Measurements from ENCODE around the gene NAALADL2. TPM values are rescaled to one million over a fixed set of nuclear protein-coding genes. Genes with fewer than 3 reads are reported as not detected.
"Not testable (repeated sequence)": the region's sequence is repeated elsewhere in the genome, so short reads cannot be mapped to it uniquely, and the experiment has no call there.

The NAALADL2 gene
- total and polyA plus RNA-seq, 5 donors, result 1.3 to 10.7 (median 9.7) TPM

GRCh38 chr3:175343946-175344345, 484.8 kb downstream of the NAALADL2 start:
- ATAC-seq (no peak), DNase-seq (no peak)
- no peaks in the 10 kb centered on the region for H3K27me3 ChIP-seq (ENCODE audit: control insufficient read depth, insufficient read depth)
- no peak overlapping the region for H3K27ac ChIP-seq (ENCODE audit: low read length)
- H3K4me1 ChIP-seq (ENCODE audit: control insufficient read depth, insufficient read depth, low read length), result no peaks in the 10 kb centered on the region
- 92% methylated on average over 3 of the region's 3 CpGs for WGBS
- H3K4me3 ChIP-seq (ENCODE audit: low read length), result no peak overlapping the region
- intact Hi-C loops (cut with DNase I), result no loop called here
- no peaks in the 10 kb centered on the region for H3K9me3 ChIP-seq (ENCODE audit: control insufficient read depth, low read length)

GRCh38 chr3:175346573-175347356, 487.6 kb downstream of the NAALADL2 start:
- Histone ChIP-seq H3K4me3 (ENCODE audit: low read length) (no peak overlapping the region), H3K9me3 (ENCODE audit: control insufficient read depth, low read length) (no peaks in the 10 kb centered on the region), H3K27me3 (ENCODE audit: control insufficient read depth, insufficient read depth) (no peaks in the 10 kb centered on the region), H3K27ac (ENCODE audit: low read length) (no peak overlapping the region), H3K4me1 (ENCODE audit: control insufficient read depth, insufficient read depth, low read length) (no peaks in the 10 kb centered on the region)
- 50% methylated on average over 8 of the region's 8 CpGs for WGBS
- ATAC-seq (peak; percentile 99 to 100), DNase-seq (peak; percentile 60 to 82 (median 72))
- intact Hi-C loops (cut with DNase I), result no loop called here

GRCh38 chr3:175349168-175349567, 490.0 kb downstream of the NAALADL2 start:
- Histone ChIP-seq H3K27me3 (ENCODE audit: control insufficient read depth, insufficient read depth) (no peaks in the 10 kb centered on the region), H3K4me1 (ENCODE audit: control insufficient read depth, insufficient read depth, low read length) (no peaks in the 10 kb centered on the region), H3K9me3 (ENCODE audit: control insufficient read depth, low read length) (no peaks in the 10 kb centered on the region), H3K27ac (ENCODE audit: low read length) (no peak overlapping the region), H3K4me3 (ENCODE audit: low read length) (no peak overlapping the region)
- ATAC-seq (no peak), DNase-seq (no peak)
- 94% methylated on average over 2 of the region's 2 CpGs for WGBS
- intact Hi-C loops (cut with DNase I), result no loop called here

- Histone ChIP-seq H3K27ac (ENCODE audit: low read length) (no peak overlapping the region), H3K27me3 (ENCODE audit: control insufficient read depth, insufficient read depth) (no peaks in the 10 kb centered on the region), H3K4me1 (ENCODE audit: control insufficient read depth, insufficient read depth, low read length) (no peaks in the 10 kb centered on the region), H3K9me3 (ENCODE audit: control insufficient read depth, low read length) (no peaks in the 10 kb centered on the region), H3K4me3 (ENCODE audit: low read length) (no peak overlapping the region)
- WGBS, result 89% methylated on average over 3 of the region's 3 CpGs
- intact Hi-C loops (cut with DNase I), result no loop called here
- ATAC-seq (no peak), DNase-seq (no peak)
These were observed 496.7 kb downstream of the NAALADL2 start for GRCh38 chr3:175355801-175356335.

GRCh38 chr3:175356899-175357324, 497.8 kb downstream of the NAALADL2 start:
- H3K4me3 ChIP-seq (ENCODE audit: low read length), result no peak overlapping the region
- WGBS, result 53% methylated on average over 3 of the region's 3 CpGs
- intact Hi-C loops (cut with DNase I), result no loop called here
- H3K4me1 ChIP-seq (ENCODE audit: control insufficient read depth, insufficient read depth, low read length), result no peaks in the 10 kb centered on the region
- ATAC-seq, result peak in 1 of 2 donors; percentile 47
- DNase-seq, result no peak
- H3K27ac ChIP-seq (ENCODE audit: low read length), result no peak overlapping the region
- H3K9me3 ChIP-seq (ENCODE audit: control insufficient read depth, low read length), result no peaks in the 10 kb centered on the region
- H3K27me3 ChIP-seq (ENCODE audit: control insufficient read depth, insufficient read depth), result no peaks in the 10 kb centered on the region

- DNase-seq, result no peak
- Histone ChIP-seq H3K4me3 (ENCODE audit: low read length) (no peak overlapping the region), H3K27ac (ENCODE audit: low read length) (no peak overlapping the region), H3K9me3 (ENCODE audit: control insufficient read depth, low read length) (no peaks in the 10 kb centered on the region), H3K4me1 (ENCODE audit: control insufficient read depth, insufficient read depth, low read length) (no peaks in the 10 kb centered on the region), H3K27me3 (ENCODE audit: control insufficient read depth, insufficient read depth) (no peaks in the 10 kb centered on the region)
- WGBS, result 84% methylated on average over 1 of the region's 1 CpG
- no peak for ATAC-seq
- intact Hi-C loops (cut with DNase I), result no loop called here
These were observed 498.6 kb downstream of the NAALADL2 start for GRCh38 chr3:175357758-175358157.

- DNase-seq, result no peak
- H3K4me1 ChIP-seq (ENCODE audit: control insufficient read depth, insufficient read depth, low read length), result no peaks in the 10 kb centered on the region
- H3K27ac ChIP-seq (ENCODE audit: low read length), result no peak overlapping the region
- no peaks in the 10 kb centered on the region for H3K27me3 ChIP-seq (ENCODE audit: control insufficient read depth, insufficient read depth)
- H3K4me3 ChIP-seq (ENCODE audit: low read length), result no peak overlapping the region
- H3K9me3 ChIP-seq (ENCODE audit: control insufficient read depth, low read length), result no peaks in the 10 kb centered on the region
- ATAC-seq, result no peak
- intact Hi-C loops (cut with DNase I), result no loop called here
These were observed 499.8 kb downstream of the NAALADL2 start for GRCh38 chr3:175358935-175359334.

- H3K4me1 ChIP-seq (ENCODE audit: control insufficient read depth, insufficient read depth, low read length); H3K4me3 ChIP-seq (ENCODE audit: low read length); DNase-seq; H3K27me3 ChIP-seq (ENCODE audit: control insufficient read depth, insufficient read depth); intact Hi-C loops (cut with DNase I); H3K9me3 ChIP-seq (ENCODE audit: control insufficient read depth, low read length); H3K27ac ChIP-seq (ENCODE audit: low read length); ATAC-seq: not testable (repeated sequence)
- WGBS, result 25% methylated on average over 3 of the region's 3 CpGs
These were observed 511.3 kb downstream of the NAALADL2 start for GRCh38 chr3:175370426-175370825.

- 97% methylated on average over 18 of the region's 18 CpGs for WGBS
- H3K27me3 ChIP-seq (ENCODE audit: control insufficient read depth, insufficient read depth); H3K27ac ChIP-seq (ENCODE audit: low read length); H3K9me3 ChIP-seq (ENCODE audit: control insufficient read depth, low read length); ATAC-seq; H3K4me3 ChIP-seq (ENCODE audit: low read length); intact Hi-C loops (cut with DNase I); H3K4me1 ChIP-seq (ENCODE audit: control insufficient read depth, insufficient read depth, low read length): not testable (repeated sequence)
- peak in 1 of 3 donors; percentile 17 for DNase-seq
These were observed 512.1 kb downstream of the NAALADL2 start for GRCh38 chr3:175371187-175371586.

GRCh38 chr3:175374705-175375104, 515.6 kb downstream of the NAALADL2 start:
- Histone ChIP-seq H3K27me3 (ENCODE audit: control insufficient read depth, insufficient read depth) (no peaks in the 10 kb centered on the region), H3K4me1 (ENCODE audit: control insufficient read depth, insufficient read depth, low read length) (no peaks in the 10 kb centered on the region), H3K27ac (ENCODE audit: low read length) (no peak overlapping the region), H3K9me3 (ENCODE audit: control insufficient read depth, low read length) (no peaks in the 10 kb centered on the region), H3K4me3 (ENCODE audit: low read length) (no peak overlapping the region)
- no peak for ATAC-seq
- no peak for DNase-seq
- intact Hi-C loops (cut with DNase I), result no loop called here
- 100% methylated on average over 1 of the region's 1 CpG for WGBS

- Histone ChIP-seq H3K27ac (ENCODE audit: low read length) (no peak overlapping the region), H3K4me3 (ENCODE audit: low read length) (no peak overlapping the region), H3K27me3 (ENCODE audit: control insufficient read depth, insufficient read depth) (no peaks in the 10 kb centered on the region), H3K9me3 (ENCODE audit: control insufficient read depth, low read length) (no peaks in the 10 kb centered on the region), H3K4me1 (ENCODE audit: control insufficient read depth, insufficient read depth, low read length) (no peaks in the 10 kb centered on the region)
- intact Hi-C loops (cut with DNase I), result no loop called here
- WGBS, result 81% methylated on average over 2 of the region's 2 CpGs
- ATAC-seq (no peak), DNase-seq (no peak)
These were observed 519.2 kb downstream of the NAALADL2 start for GRCh38 chr3:175378348-175378747.
